ENCODE data around the gene NFKBIZ.
"Not testable (repeated sequence)": the region's sequence is repeated elsewhere in the genome, so short reads cannot be mapped to it uniquely, and the experiment has no call there.

The NFKBIZ gene

GRCh38 chr3:101879102-101879501, 29.8 kb downstream of the NFKBIZ start:
- DNase-seq, result no peak

GRCh38 chr3:101879623-101880284, 30.4 kb downstream of the NFKBIZ start:
- DNase-seq, result no peak

- no peak for DNase-seq
Measured at GRCh38 chr3:101884776-101885175, 35.5 kb downstream of the NFKBIZ start.

GRCh38 chr3:101885584-101885983, 36.3 kb downstream of the NFKBIZ start:
- not testable (repeated sequence) for DNase-seq

- DNase-seq, result no peak
Measured at GRCh38 chr3:101886626-101887025, 37.3 kb downstream of the NFKBIZ start.

DNA sequence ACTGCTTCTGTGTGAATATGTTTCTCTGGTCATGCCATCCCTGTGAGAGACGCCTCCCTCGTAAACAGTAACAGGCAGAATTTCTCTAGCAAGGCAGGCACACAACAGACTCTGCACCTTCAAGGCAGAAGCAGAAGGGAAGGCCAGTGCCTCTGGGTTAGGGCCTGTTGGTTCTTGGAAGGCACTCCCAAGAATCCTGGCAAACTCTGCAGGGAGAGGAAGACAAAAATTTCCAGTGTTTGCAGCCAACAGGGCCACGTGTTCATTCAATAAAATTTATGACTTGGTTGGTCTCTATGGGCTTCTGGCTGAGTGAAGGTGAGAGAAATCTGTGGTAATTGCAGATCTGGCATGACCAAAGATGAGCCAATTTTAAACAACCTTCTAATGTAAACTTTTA, 39.3 kb downstream of the NFKBIZ start:
- DNase-seq, result no peak

GRCh38 chr3:101890716-101891115, 41.4 kb downstream of the NFKBIZ start:
- peak; percentile 11 for DNase-seq

- DNase-seq, result no peak
Measured at GRCh38 chr3:101892648-101893047, 43.3 kb downstream of the NFKBIZ start.

DNA sequence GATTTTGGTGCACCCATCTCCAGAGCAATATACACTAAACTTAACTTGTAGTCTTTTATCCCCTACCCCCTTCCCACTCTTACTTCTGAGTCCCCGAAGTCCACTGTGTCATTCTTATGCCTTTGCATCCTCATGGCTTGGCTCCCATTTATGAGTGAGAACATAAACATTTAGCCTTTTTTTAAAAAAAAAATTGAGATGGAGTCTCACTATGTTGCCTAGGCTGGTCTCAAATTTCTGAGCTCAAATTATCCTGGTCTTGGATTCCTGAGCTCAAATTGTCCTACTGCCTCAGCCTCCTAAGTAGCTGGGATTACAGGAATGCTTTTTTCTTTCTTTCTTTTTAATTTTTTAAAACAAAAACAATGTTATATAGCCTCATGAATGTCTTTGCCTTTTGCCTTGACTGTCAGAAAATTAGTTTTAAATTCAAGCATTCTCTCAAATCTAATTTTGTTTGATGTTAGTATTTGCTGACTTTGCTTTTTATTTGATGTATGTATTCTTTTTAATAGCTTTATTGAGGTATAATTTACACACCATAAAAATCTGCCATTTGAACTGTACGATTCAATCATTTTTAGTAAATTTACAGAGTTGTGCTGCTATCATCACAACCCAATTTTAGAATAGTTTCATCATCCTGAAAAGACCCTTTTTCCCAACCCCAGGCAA, 46.9 kb downstream of the NFKBIZ start:
- DNase-seq, result no peak

- no peak for DNase-seq
Measured at GRCh38 chr3:101897013-101897412, 47.7 kb downstream of the NFKBIZ start.

- DNase-seq, result no peak
Measured at GRCh38 chr3:101898039-101898438, 48.7 kb downstream of the NFKBIZ start.

- no peak for DNase-seq
Measured at GRCh38 chr3:101898752-101899169, 49.4 kb downstream of the NFKBIZ start.

GRCh38 chr3:101900316-101900715, 51.0 kb downstream of the NFKBIZ start:
- DNase-seq, result no peak

DNA sequence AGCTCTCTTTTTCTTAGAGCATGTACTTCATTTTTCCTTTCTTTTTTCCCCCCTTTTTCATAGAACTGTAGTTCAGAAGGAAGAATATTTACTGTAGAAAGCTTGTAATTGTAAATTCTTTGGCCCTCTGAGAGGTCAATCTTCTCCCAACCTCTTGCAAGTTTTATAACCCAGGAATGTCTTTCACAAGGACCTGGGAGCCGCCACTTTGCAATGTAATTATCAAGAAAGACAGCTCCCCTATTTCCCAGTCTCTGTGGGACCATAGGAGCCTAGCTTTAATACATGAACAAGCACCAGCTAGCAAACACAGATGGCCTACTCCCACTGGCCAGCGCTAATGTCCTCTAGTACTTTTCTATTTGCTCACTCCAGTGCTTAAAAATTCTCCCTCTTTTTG, 51.4 kb downstream of the NFKBIZ start:
- no peak for DNase-seq

DNA sequence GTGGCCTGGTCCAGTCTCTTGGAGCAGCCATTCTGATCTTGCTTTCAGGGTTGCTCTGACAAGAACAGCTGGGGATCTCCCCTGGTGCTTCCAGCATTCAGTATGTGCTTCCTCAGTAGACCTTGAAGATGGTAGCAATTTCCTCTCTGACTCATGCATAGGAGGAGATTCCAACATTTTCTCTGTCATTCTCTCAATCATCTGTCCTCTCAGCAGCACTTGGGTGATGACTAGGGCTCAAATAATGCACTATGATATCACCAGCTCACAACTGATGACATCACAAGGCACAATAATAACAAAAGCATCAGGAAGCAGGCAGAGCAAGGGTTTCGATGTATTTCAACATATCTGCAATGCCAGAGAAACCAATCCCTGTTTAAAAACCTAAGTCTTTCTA, 52.7 kb downstream of the NFKBIZ start:
- peak; percentile 5 for DNase-seq

- no peak for DNase-seq
Measured at GRCh38 chr3:101903451-101903871, 54.1 kb downstream of the NFKBIZ start.

- not testable (repeated sequence) for DNase-seq
Measured at GRCh38 chr3:101905573-101905972, 56.3 kb downstream of the NFKBIZ start.
